GM12865 (cell line): ENCODE measurements around the gene TBL3.
A peak's percentile ranks its signal among the peaks of the same experiment; 100 is the strongest.
"Not testable (repeated sequence)": the region's sequence is repeated elsewhere in the genome, so short reads cannot be mapped to it uniquely, and the experiment has no call there.

Source experiments
- DNase-seq: peaks from one replicate; pipeline ENCODE4 v3.0.0; 2010; ENCODE audit warnings: low read depth
- H3K4me3 ChIP-seq: 2 replicates; pipeline ENCODE4 v1.5.1; 2011; ENCODE audit warnings: mild to moderate bottlenecking, low read depth, low read length, control low read depth
- TF ChIP-seq, protein P1 (sequence below): IDR thresholded peaks from 2 replicates; pipeline ENCODE4 v1.5.1; 2011; ENCODE audit warnings: low read length, control low read depth, low read depth, inconsistent platforms; ENCODE audit not compliant: insufficient read depth; ENCODE audit errors: missing control alignments

Gene TBL3

DNA sequence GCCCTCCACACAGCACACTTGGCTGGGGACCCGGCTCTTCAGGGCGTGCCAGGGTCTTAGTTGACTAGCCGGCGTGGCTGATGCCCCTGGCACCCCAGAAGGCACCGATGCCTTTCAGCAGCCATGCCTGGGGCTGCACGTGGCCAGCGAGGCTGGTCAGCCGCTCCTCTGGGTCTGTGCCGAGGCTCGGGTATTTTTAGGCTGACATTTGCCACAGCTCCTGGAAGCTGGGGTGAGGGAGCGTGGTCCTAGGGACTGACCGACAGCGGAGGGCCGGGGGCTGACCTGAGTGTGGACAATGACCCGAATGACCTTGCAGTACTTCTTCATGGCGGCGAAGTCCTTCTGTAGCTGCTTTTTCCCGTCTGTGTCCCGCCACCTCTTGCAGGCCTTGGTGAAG, 21.3 kb upstream of the TBL3 start:
- TF ChIP-seq, protein P1, sequence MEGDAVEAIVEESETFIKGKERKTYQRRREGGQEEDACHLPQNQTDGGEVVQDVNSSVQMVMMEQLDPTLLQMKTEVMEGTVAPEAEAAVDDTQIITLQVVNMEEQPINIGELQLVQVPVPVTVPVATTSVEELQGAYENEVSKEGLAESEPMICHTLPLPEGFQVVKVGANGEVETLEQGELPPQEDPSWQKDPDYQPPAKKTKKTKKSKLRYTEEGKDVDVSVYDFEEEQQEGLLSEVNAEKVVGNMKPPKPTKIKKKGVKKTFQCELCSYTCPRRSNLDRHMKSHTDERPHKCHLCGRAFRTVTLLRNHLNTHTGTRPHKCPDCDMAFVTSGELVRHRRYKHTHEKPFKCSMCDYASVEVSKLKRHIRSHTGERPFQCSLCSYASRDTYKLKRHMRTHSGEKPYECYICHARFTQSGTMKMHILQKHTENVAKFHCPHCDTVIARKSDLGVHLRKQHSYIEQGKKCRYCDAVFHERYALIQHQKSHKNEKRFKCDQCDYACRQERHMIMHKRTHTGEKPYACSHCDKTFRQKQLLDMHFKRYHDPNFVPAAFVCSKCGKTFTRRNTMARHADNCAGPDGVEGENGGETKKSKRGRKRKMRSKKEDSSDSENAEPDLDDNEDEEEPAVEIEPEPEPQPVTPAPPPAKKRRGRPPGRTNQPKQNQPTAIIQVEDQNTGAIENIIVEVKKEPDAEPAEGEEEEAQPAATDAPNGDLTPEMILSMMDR = no peak
- no peak for DNase-seq
- no peak overlapping the region for H3K4me3 ChIP-seq

DNA sequence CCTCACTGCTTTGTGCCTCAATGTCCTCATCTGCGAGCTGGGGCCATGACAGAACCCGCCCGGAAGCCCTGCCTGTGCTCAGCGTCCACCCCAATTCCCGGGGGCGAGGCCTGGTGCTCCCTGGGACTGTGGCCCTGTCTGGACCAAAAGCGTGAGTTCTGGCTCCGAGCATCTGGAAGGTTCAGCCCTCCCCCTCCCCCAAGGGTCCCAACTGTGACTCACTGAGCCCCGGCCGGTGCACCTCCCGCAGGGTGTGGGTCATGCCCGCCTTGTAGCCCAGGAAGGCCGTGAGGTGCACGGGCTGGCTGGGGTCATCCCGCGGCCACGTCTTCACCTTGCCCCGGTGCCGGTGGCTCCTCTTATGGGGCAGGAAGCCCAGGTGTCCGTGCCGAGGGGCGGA, 18.1 kb upstream of the TBL3 start:
- no peak overlapping the region for H3K4me3 ChIP-seq
- DNase-seq = no peak
- TF ChIP-seq, protein P1 = no peak

DNA sequence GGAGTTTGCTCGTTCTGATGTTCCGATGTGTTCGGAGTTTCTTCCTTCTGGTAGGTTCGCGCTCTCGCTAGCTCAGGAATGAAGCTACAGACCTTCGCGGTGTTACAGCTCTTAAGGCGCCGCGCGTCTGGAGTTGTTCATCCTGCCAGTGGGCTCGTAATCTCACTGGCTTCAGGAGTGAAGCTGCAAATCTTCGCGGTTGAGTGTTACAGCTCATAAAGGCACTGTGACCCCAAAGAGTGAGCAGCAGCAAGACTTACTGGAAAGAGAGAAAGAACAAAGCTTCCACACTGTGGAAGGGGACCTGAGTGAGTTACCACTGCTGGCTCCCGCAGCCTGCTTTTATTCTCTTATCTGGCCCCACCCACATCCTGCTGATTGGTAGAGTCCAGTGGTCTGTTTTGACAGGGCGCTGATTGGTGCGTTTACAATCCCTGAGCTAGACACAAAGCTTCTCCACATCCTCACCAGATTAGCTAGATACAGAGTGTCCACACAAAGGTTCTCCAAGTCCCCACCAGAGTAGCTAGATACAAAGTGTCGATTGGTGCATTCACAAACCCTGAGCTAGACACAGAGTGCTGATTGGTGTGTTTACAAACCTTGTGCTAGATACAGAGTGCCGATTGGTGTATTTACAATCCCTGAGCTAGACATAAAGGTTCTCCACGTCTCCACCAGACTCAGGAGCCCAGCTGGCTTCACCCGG, 14.3 kb upstream of the TBL3 start:
- DNase-seq, H3K4me3 ChIP-seq: not testable (repeated sequence)

DNA sequence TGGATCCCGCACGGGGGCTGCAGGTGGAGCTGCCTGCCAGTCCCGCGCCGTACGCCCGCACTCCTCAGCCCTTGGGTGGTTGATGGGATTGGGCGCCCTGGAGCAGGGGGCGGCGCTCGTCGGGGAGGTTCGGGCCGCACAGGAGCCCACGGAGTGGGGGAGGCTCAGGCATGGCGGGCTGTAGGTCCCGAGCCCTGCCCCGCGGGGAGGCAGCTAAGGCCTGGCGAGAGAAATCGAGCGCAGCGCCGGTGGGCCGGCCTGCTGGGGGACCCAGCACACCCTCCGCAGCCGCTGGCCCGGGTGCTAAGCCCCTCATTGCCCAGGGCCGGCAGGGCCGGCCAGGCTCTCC, 13.7 kb upstream of the TBL3 start:
- DNase-seq, H3K4me3 ChIP-seq: not testable (repeated sequence)

DNA sequence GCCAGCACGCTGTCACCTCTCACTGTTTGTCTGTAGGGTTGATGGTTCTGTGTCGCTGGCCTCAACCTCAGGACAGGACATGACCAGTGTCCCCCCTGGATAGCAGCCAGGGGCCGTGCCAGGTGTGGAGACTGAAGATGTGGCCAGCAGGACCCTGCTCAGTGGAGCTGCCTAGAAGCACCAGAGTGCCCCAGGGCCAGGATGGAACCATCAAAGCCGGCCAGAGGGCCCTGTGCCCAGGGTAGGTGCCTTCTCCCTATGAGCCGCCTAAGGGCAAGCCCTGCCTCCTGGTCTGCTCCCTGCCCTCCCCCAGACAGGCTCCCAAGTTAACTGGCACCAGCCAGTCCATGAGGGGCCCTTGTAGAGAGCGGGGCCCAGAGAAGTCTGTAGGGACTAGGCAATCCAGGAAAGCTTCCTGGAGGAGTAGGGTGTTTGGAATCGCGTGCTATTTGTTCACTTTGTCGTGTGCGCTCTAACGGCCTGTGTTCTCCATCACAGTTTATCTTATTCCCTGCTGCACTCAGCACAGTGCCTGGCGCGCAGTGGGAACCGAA, 13.1 kb upstream of the TBL3 start:
- no peak overlapping the region for H3K4me3 ChIP-seq
- DNase-seq = no peak
- TF ChIP-seq, protein P1 = no peak

DNA sequence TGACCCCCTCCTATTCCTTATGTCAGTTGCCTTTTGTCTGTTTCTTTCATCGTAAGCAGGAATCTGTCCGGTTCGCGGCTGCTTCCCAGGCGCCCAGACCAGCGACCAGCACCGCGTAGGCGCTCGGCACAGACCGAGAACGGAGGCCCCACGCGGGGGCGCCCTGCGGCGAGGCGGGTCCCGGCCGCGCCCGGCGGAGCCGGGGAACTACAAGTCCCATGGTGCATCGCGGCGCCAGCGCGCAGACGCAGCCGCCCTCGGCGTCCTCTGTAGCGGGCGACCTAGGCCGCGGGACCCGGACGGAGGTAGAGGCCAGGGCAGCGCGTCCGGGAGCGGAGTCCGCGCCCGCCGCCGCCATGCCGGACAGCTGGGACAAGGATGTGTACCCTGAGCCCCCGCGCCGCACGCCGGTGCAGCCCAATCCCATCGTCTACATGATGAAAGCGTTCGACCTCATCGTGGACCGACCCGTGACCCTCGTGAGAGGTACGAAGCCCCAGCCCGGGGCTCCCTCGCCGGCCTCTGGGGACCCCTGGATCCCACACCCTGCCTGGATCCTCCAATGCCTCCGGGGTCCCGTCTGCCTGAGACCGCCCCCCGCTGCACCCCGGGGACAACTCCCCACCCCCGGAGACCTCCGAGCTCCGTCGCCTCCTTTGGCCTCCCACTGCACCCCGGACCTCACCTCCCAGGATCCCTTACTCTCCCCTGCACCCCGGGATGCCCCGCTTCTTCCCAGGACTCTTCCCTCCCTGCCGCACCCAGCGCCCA, 12.4 kb upstream of the TBL3 start, which contains the start of gene NDUFB10:
NDUFB10 (plus strand) TSS at position 270 of the 771 bp plus-strand sequence; CDS start at position 357, 87 bp downstream.
- DNase-seq = peak; percentile 96
- TF ChIP-seq, protein P1 = peak; percentile 72
- peak within 1 kb of the TSS; percentile 90 for H3K4me3 ChIP-seq

DNA sequence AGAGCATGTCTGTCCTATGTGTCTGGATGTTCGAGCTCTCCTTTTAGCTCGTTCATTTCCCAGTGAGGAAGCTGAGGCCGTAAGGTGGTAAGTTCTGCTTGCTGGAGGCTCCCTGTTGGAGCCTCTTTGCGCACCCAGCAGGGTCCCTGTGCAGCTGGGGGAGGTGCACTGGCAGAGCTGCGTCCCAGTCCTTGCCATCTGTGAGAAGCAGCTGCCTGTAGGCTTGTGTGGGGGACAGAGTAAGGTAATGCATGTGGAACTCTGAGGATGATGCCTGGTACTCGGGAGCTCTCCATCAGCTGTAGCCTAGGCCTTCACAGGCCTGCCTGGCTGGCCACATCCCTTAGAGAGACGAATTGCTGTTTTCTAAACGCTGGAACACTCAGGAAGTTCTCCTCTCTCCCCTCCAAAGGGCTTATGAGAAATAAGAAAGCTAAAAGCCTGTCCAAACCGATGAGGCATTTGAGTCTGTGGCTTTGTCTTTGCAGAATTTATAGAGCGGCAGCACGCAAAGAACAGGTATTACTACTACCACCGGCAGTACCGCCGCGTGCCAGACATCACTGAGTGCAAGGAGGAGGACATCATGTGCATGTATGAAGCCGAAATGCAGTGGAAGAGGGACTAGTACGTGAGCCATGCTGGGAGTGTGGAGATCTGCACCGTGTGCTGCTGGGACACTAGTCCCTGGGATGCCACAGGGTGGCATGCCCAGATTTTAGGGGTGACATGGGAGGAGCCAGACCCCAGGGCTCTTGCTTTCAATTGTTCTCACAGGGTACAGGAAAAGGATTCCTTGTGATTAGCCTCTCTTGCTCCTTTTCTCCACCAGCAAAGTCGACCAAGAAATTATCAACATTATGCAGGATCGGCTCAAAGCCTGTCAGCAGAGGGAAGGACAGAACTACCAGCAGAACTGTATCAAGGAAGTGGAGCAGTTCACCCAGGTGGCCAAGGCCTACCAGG, 10.9 kb upstream of the TBL3 start:
- peak overlapping the region; percentile 90 for H3K4me3 ChIP-seq
- peak; percentile 82 for DNase-seq
- TF ChIP-seq, protein P1 = no peak
